ENCODE data around the gene BTBD6. TPM values are rescaled to one million over a fixed set of nuclear protein-coding genes. Genes with fewer than 3 reads are reported as not detected.
A peak's percentile ranks its signal among the peaks of the same experiment; 100 is the strongest.
"Not testable (repeated sequence)": the region's sequence is repeated elsewhere in the genome, so short reads cannot be mapped to it uniquely, and the experiment has no call there.

The BTBD6 gene
- total and polyA plus RNA-seq, 4 experiments from 2014 or later: 5.4 to 56.7 (median 34.7) TPM

DNA sequence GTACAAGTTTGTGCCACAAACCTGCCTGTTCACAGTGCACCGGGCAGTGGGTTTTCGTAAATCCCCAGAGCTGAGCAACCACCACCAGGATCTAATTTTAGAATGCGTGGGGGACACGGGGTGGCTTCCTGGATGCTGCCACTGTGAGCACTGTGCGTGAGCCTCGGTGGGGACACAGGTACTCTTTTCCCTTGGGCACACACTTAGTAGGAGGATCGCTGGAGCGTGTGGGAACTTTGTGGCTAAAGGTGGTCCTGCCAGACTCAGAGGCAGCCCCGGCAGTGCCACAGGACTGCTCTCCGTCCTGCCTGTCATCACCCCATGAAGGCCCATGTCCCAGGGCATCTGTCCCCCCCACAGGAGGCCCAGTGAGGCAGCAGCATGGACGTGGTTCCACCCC lies 21.1 kb downstream of the BTBD6 start:
- no peaks in the 10 kb centered on the region for H3K27me3 ChIP-seq (ENCODE audit: insufficient read depth, low read length)
- H3K36me3 Mint-ChIP-seq: peaks cover 7 to 15% of the 10 kb centered on the region in 2 donors
- intact Hi-C loops (cut with micrococcal nuclease): no loop called here
- no peak overlapping the region for H3K27ac Mint-ChIP-seq
- H3K4me3 ChIP-seq (ENCODE audit: low read length in 2 of 2): no peak overlapping the region
- peaks cover 0 to 6% (median 2%) of the 10 kb centered on the region in 4 donors for H3K4me1 Mint-ChIP-seq
- H3K4me1 ChIP-seq (ENCODE audit: insufficient read depth, low read length): no peaks in the 10 kb centered on the region
- H3K9me3 ChIP-seq (ENCODE audit: control insufficient read depth in 1 of 2, low read length in 2 of 2): no peaks in the 10 kb centered on the region
- H3K4me3 Mint-ChIP-seq: no peak overlapping the region
- H3K9me3 Mint-ChIP-seq: peaks cover 0 to 2% (median 0%) of the 10 kb centered on the region in 8 donors
- no peaks in the 10 kb centered on the region for H3K27me3 Mint-ChIP-seq
- H3K36me3 ChIP-seq (ENCODE audit: insufficient read depth, low read length): no peaks in the 10 kb centered on the region
- ChIA-PET POLR2A (ENCODE audit: partially characterized antibody) (no interaction called here), CTCF (ENCODE audit: partially characterized antibody) (no interaction called here)
- no peak overlapping the region for H3K27ac ChIP-seq (ENCODE audit: low read depth, low read length)
- no peak for DNase-seq

DNA sequence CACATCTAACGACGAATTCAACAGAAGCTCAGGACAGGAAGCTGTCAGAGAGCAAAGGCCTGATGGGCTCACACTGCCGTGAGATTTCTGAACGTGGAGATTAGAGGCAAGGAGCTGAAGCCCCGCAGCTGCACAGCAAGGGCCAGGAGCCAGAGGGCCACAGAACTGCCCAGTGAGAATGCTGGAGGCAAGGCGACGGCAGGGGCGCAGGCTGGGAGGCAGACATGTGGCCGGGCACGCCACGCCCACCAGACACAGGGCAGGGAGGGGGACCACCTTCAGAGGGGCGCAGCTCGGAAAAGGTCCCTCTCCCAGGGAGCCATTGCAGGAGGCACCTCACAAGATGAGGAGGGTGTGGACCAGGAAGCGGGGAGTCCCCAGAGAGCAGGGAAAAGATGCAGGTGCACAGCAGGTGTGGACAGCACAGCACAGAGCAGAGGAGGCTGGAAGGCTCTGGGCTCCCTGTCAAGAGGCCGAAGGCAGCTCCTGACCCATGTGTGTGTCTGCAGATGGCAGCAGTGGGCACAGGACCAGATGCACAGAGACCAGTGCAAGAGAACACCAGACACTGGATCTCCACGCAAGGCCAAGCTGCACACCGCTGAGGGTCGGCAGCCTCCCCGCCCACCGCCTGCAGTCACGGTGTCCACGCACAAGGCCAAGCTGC lies 23.0 kb downstream of the BTBD6 start:
- H3K4me1 ChIP-seq (ENCODE audit: insufficient read depth, low read length): no peaks in the 10 kb centered on the region
- Mint-ChIP-seq H3K27me3 (no peaks in the 10 kb centered on the region), H3K4me3 (no peak overlapping the region), H3K36me3 (peaks cover 6 to 11% of the 10 kb centered on the region in 2 donors), H3K4me1 (peaks cover 0 to 4% (median 2%) of the 10 kb centered on the region in 4 donors), H3K9me3 (peaks cover 0 to 2% (median 0%) of the 10 kb centered on the region in 8 donors), H3K27ac (no peak overlapping the region)
- CTCF ChIA-PET (ENCODE audit: partially characterized antibody): interaction anchor here (1.3 kb wide), 1 partner anchor 83 kb away, joined by 3 read pairs; no protein-coding TSS in a partner anchor
- no peaks in the 10 kb centered on the region for H3K27me3 ChIP-seq (ENCODE audit: insufficient read depth, low read length)
- H3K9me3 ChIP-seq (ENCODE audit: control insufficient read depth in 1 of 2, low read length in 2 of 2): no peaks in the 10 kb centered on the region
- DNase-seq: no peak
- no peak overlapping the region for H3K4me3 ChIP-seq (ENCODE audit: low read length in 2 of 2)
- intact Hi-C loops (cut with micrococcal nuclease): no loop called here
- no peaks in the 10 kb centered on the region for H3K36me3 ChIP-seq (ENCODE audit: insufficient read depth, low read length)
- H3K27ac ChIP-seq (ENCODE audit: low read depth, low read length): no peak overlapping the region
- POLR2A ChIA-PET (ENCODE audit: partially characterized antibody): interaction anchor here (1.3 kb wide), 1 partner anchor 29 kb away, joined by 3 read pairs; the partner anchor contains the start of gene BRF1

DNA sequence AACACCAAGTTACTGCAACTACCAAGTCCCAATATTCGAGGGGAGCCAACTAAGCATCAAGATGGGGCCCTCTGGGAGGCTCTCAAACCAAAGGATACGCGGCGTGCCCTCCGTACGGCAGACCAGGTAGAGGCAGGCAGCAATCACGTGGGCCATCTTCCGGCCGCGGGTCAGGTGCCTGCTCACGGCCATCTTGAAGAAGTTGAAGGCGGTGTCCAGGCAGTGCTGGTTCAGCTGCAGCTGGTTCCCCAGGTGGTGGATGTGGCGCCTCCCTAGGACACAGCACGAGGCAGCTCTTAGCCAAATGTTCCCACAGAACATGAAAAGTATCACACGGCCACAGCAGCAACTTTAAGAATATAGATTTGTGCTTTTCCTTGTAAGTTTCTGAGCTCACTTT lies 24.3 kb downstream of the BTBD6 start:
- no peak overlapping the region for H3K4me3 Mint-ChIP-seq
- H3K36me3 Mint-ChIP-seq: peaks cover 0 to 5% of the 10 kb centered on the region in 2 donors
- Histone ChIP-seq H3K27ac (ENCODE audit: low read depth, low read length) (no peak overlapping the region), H3K4me3 (ENCODE audit: low read length in 2 of 2) (no peak overlapping the region), H3K4me1 (ENCODE audit: insufficient read depth, low read length) (no peaks in the 10 kb centered on the region), H3K27me3 (ENCODE audit: insufficient read depth, low read length) (no peaks in the 10 kb centered on the region), H3K36me3 (ENCODE audit: insufficient read depth, low read length) (no peaks in the 10 kb centered on the region), H3K9me3 (ENCODE audit: control insufficient read depth in 1 of 2, low read length in 2 of 2) (no peaks in the 10 kb centered on the region)
- ChIA-PET CTCF (ENCODE audit: partially characterized antibody) (interaction anchor here (1.3 kb wide), 1 partner anchor 82 kb away, joined by 3 read pairs; no protein-coding TSS in a partner anchor), POLR2A (ENCODE audit: partially characterized antibody) (no interaction called here)
- no peak for DNase-seq
- H3K27ac Mint-ChIP-seq: no peak overlapping the region
- peaks cover 0 to 2% (median 0%) of the 10 kb centered on the region in 8 donors for H3K9me3 Mint-ChIP-seq
- H3K4me1 Mint-ChIP-seq: peaks cover 0 to 4% (median 2%) of the 10 kb centered on the region in 4 donors
- intact Hi-C loops (cut with micrococcal nuclease): no loop called here
- no peaks in the 10 kb centered on the region for H3K27me3 Mint-ChIP-seq

DNA sequence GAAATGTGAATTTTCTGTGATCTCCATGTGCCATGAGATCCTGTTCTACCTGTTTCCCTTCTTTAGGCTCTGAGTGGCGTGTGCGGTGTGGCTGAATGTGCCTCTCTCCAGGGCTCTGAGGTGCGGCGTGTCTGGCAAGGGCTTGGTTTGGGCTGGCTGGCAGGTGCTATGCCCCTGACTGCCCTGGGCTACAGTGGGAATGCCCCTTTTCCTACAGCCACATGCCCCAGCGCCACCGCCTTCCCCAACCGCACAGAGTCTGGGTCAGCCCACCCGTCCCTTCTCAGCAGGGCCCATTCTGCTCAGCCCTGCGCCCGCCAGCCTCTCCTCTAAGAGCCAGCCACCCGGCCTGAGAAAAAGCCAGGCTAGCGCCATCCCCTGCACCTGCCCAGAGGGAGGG lies 24.7 kb downstream of the BTBD6 start:
- peaks cover 0 to 2% (median 0%) of the 10 kb centered on the region in 8 donors for H3K9me3 Mint-ChIP-seq
- peak overlapping the region in 1 of 7 donors; percentile 15 for H3K27ac Mint-ChIP-seq
- no peaks in the 10 kb centered on the region for H3K27me3 Mint-ChIP-seq
- POLR2A ChIA-PET (ENCODE audit: partially characterized antibody): no interaction called here
- intact Hi-C loops (cut with micrococcal nuclease): no loop called here
- Histone ChIP-seq H3K27me3 (ENCODE audit: insufficient read depth, low read length) (no peaks in the 10 kb centered on the region), H3K27ac (ENCODE audit: low read depth, low read length) (no peak overlapping the region), H3K4me3 (ENCODE audit: low read length in 2 of 2) (no peak overlapping the region), H3K9me3 (ENCODE audit: control insufficient read depth in 1 of 2, low read length in 2 of 2) (no peaks in the 10 kb centered on the region), H3K36me3 (ENCODE audit: insufficient read depth, low read length) (no peaks in the 10 kb centered on the region), H3K4me1 (ENCODE audit: insufficient read depth, low read length) (no peaks in the 10 kb centered on the region)
- H3K36me3 Mint-ChIP-seq: peaks cover 0 to 5% of the 10 kb centered on the region in 2 donors
- no peak for DNase-seq
- H3K4me3 Mint-ChIP-seq: no peak overlapping the region
- H3K4me1 Mint-ChIP-seq: peaks cover 0 to 4% (median 2%) of the 10 kb centered on the region in 4 donors
- CTCF ChIA-PET (ENCODE audit: partially characterized antibody): no interaction called here

DNA sequence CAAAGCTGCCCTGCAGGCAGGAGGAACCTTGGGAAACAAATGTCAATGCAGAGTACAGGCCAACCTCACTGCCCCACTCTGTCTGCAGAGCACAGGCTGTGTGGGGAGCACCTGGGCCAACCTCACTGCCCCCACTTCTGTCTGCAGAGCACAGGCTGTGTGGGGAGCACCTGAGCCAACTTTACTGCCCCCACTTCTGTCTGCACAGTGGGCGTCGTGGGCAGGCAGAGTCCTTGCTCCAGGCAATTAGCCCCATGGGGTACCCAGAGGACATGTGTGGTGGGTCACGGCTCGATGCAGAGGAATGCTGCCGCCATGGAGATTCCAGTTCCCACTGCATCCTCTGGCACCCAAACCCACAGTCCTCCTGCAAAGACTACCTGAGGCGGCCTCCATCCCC lies 26.3 kb downstream of the BTBD6 start:
- Histone ChIP-seq H3K36me3 (ENCODE audit: insufficient read depth, low read length) (no peaks in the 10 kb centered on the region), H3K4me3 (ENCODE audit: low read length in 2 of 2) (no peak overlapping the region), H3K27ac (ENCODE audit: low read depth, low read length) (no peak overlapping the region), H3K27me3 (ENCODE audit: insufficient read depth, low read length) (no peaks in the 10 kb centered on the region), H3K9me3 (ENCODE audit: control insufficient read depth in 1 of 2, low read length in 2 of 2) (no peaks in the 10 kb centered on the region), H3K4me1 (ENCODE audit: insufficient read depth, low read length) (no peaks in the 10 kb centered on the region)
- POLR2A ChIA-PET (ENCODE audit: partially characterized antibody): interaction anchor here (1.4 kb wide), 1 partner anchor 27 kb away, joined by 3 read pairs; no protein-coding TSS in a partner anchor
- intact Hi-C loops (cut with micrococcal nuclease): no loop called here
- CTCF ChIA-PET (ENCODE audit: partially characterized antibody): interaction anchor here (1.4 kb wide), 2 partner anchors 22 to 185 kb away, joined by 3 read pairs; no protein-coding TSS in a partner anchor
- H3K4me3 Mint-ChIP-seq: no peak overlapping the region
- H3K27me3 Mint-ChIP-seq: no peaks in the 10 kb centered on the region
- peaks cover 0 to 7% (median 4%) of the 10 kb centered on the region in 4 donors for H3K4me1 Mint-ChIP-seq
- peaks cover 0 to 2% (median 0%) of the 10 kb centered on the region in 8 donors for H3K9me3 Mint-ChIP-seq
- peaks cover 0 to 3% of the 10 kb centered on the region in 2 donors for H3K36me3 Mint-ChIP-seq
- H3K27ac Mint-ChIP-seq: no peak overlapping the region
- no peak for DNase-seq

DNA sequence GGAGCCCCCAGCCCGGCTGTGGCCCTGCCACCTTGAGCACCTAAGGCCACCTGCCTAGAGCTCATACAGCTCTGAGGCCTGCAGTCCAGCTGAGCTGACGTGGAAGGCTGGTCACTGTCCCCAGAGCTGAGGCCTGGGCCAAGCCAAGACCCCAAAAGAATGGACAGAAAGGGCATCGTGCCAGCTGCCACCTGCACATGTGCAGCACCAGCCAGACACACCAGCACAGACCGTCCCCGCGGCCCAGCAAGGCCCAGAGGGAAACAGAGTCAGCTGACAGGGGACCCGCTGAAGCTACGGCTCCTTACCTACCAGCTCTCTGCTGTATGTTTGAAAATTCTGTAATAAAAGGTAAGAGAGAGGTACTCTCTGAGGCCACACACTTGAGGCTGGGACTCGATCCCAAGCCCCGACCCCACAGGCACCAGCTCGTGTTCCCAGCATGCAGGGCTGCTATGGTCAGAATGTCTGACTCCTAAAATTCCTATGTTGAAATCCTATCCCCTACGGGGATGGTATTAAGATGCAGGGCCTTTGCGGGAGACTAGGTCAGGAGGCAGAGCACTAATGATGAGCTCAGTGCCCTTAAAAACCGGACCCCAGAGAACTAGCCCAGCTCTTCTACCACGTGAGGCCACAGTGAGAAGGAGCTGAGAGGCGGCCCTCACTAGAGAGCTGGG lies 27.1 kb downstream of the BTBD6 start:
- H3K36me3 Mint-ChIP-seq: peaks cover 0 to 3% of the 10 kb centered on the region in 2 donors
- Histone ChIP-seq H3K4me3 (ENCODE audit: low read length in 2 of 2) (no peak overlapping the region), H3K27ac (ENCODE audit: low read depth, low read length) (no peak overlapping the region), H3K9me3 (ENCODE audit: control insufficient read depth in 1 of 2, low read length in 2 of 2) (no peaks in the 10 kb centered on the region), H3K27me3 (ENCODE audit: insufficient read depth, low read length) (no peaks in the 10 kb centered on the region), H3K36me3 (ENCODE audit: insufficient read depth, low read length) (no peaks in the 10 kb centered on the region), H3K4me1 (ENCODE audit: insufficient read depth, low read length) (no peaks in the 10 kb centered on the region)
- ChIA-PET POLR2A (ENCODE audit: partially characterized antibody) (interaction anchor here (1.4 kb wide), 1 partner anchor 26 kb away, joined by 3 read pairs; no protein-coding TSS in a partner anchor), CTCF (ENCODE audit: partially characterized antibody) (interaction anchor here (1.4 kb wide), 2 partner anchors 21 to 185 kb away, joined by 3 read pairs; no protein-coding TSS in a partner anchor)
- peaks cover 0 to 2% (median 0%) of the 10 kb centered on the region in 8 donors for H3K9me3 Mint-ChIP-seq
- H3K4me3 Mint-ChIP-seq: no peak overlapping the region
- DNase-seq: no peak
- intact Hi-C loops (cut with micrococcal nuclease): no loop called here
- H3K27me3 Mint-ChIP-seq: no peaks in the 10 kb centered on the region
- H3K4me1 Mint-ChIP-seq: peaks cover 0 to 8% (median 4%) of the 10 kb centered on the region in 4 donors
- H3K27ac Mint-ChIP-seq: peak overlapping the region in 3 of 7 donors; percentile 29 to 41 (median 36)

DNA sequence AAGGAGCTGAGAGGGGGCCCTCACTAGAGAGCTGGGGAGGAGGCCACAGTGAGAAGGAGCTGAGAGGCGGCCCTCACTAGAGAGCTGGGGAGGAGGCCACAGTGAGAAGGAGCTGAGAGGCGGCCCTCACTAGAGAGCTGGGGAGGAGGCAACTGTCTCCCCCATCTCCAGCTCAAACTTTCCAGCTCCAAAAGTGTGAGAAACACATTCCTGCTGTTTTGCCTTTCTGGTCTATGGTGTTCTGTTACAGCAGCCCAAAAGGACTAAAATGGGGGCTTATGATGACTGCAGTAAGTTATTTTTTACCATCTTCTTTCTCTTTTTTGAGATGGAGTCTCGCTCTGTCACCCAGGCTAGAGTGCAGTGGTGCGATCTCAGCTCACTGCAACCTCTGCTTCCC lies 29.1 kb downstream of the BTBD6 start:
- H3K36me3 Mint-ChIP-seq; H3K4me3 Mint-ChIP-seq; POLR2A ChIA-PET (ENCODE audit: partially characterized antibody); H3K27me3 Mint-ChIP-seq; intact Hi-C loops (cut with micrococcal nuclease); H3K27ac ChIP-seq (ENCODE audit: low read depth, low read length); H3K36me3 ChIP-seq (ENCODE audit: insufficient read depth, low read length); H3K4me3 ChIP-seq (ENCODE audit: low read length in 2 of 2); DNase-seq; H3K9me3 Mint-ChIP-seq; CTCF ChIA-PET (ENCODE audit: partially characterized antibody); H3K9me3 ChIP-seq (ENCODE audit: control insufficient read depth in 1 of 2, low read length in 2 of 2); H3K4me1 ChIP-seq (ENCODE audit: insufficient read depth, low read length); H3K27me3 ChIP-seq (ENCODE audit: insufficient read depth, low read length): not testable (repeated sequence)
- Mint-ChIP-seq H3K27ac (peak overlapping the region in 1 of 7 donors; percentile 47), H3K4me1 (peaks cover 6 to 18% (median 8%) of the 10 kb centered on the region in 4 donors)

Data from CD4-positive, alpha-beta memory T cell (primary cell).